T-helper 9 cell (primary cell): Measurements from ENCODE around the gene ENOPH1.
"Not testable (repeated sequence)": the region's sequence is repeated elsewhere in the genome, so short reads cannot be mapped to it uniquely, and the experiment has no call there.

ENCODE experiments used
- DNase-seq: peaks from one replicate; pipeline ENCODE4 v3.0.0-alpha.2; 2020

Gene ENOPH1

DNA sequence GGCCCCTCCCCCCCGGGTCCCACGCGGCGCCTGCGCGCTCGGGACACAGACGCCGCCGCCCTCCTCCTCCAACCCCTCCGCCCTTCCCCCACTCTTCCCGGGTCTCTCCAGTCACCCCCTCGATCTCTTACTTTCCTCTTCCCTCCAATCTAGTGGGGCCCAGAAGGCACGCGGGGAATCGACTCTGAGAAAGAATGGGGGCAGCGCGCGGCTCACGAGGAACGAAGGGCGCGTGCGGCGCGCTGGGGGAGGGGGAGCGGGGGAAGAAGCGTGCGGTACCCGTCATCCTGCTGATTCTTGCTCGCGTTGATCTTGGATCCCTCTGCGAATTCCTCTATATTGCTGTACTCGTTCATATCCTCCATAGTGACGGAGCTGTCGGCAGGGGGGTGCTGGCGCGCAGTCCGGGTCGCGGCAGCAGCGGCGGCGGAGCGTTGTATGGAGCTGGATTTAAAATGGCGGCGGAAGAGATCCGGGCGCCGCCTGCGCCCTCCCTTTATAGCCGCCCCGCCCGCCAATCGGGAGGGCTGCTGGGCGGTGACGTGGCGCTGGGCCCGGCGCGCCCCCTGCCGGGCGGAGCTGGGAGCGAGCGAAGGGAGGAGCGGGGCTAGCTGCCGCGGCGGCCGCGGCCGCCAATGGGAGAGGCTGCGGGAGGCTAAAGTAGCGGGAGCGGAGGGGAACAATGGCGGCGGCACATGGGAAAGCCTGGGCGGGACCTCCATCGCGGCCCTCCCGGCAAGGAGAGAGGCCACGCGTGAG lies 1.2 kb upstream of the ENOPH1 start:
- peak; percentile 92 for DNase-seq

DNA sequence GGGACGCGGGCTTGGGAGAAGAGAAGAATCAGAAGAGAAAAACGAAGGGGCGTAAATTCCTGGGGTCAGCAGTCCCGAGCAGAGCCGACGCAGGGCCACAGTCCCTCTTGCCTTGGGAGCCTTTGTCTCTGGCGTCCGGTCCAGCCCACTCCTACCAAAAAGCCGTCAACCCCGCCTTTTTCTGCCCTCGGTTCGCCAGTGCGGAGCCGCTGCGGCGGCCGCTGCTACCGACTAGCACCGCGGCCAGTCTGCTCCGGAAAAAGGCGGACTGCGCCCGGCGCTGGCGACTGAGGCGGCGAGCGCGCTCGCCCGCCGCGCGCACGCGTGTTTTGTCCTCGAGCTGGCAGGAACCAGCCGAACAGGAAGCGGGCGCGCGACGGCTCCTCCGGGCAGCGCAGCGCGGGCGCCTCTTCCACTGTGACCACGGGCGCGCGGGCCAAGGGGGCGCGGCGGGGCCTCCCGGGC lies 630 bp upstream of the ENOPH1 start:
- no peak for DNase-seq

DNA sequence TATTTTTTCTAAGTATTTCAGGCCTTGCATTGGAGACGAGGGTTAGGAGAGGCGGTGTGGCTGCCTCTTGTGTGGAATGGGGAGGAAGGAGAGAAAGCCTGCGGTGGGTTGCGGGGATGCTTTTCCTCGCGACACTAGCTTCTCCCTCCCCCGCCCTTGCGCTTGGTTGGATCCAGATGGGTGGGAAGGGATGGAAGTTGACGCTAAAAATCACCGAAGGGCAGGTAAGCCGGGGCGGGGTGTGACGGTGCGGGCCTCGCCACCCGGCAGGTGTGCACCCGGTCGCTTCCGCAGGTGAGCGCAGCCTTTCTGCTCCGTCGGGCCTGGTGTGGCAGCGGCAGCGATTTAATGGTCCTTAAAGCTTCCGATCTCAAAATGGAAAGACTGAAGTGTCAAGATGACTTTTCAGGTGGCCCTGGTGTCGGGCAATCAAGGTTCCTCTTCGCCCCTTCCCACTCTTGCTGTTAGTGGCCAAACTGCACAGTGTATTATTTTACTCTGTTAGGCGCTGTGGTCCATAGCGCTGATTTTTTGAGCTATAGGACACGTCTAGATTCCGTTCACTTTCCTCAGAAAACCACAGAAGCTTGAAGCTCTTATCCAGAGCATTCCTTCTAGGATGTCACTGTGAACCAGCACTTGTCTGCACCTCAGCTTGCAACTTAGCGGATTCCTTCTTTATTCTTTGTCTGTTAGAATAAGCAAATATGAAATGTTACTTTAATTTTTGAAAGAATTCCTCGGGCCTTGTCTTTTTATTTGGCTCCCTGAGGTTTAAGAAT lies 765 bp downstream of the ENOPH1 start:
- DNase-seq = peak; percentile 37

DNA sequence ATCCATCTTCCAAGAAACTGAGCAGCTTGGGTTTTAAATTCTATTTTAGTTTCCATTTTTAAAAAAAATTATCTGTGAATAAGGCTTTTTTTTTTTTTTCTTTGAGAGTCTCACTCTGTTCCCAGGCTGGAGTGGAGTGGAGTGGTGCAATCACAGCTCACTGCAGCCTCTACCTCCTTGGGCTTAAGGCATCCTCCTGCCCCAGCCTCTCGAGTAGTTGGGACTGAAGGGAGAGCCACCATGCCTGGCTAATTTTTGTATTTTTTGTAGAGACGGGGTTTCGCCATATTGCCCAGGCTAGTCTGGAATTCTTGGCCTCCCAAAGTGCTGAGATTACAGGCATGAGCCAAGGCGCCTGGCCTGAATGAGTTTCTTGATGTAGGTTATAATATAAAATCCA lies 1.4 kb downstream of the ENOPH1 start:
- DNase-seq = no peak

DNA sequence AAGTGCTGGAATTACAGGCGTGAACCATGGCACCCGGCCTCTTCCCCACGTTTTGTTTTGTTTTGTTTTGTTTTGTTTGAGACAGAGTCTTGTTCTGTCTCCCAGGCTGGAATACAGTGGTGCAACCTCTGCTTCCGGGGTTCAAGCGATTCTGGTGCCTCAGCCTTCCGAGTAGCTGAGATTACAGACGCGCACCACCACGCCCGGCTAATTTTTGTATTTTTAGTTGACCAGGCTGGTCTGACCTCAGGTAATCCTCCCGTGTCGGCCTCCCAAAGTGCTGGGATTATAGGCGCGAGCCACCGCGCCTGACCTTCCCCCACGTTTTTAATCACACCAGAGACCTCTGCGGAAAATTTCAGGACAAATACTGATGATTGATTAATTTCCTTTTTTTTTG lies 2.2 kb downstream of the ENOPH1 start:
- no peak for DNase-seq

DNA sequence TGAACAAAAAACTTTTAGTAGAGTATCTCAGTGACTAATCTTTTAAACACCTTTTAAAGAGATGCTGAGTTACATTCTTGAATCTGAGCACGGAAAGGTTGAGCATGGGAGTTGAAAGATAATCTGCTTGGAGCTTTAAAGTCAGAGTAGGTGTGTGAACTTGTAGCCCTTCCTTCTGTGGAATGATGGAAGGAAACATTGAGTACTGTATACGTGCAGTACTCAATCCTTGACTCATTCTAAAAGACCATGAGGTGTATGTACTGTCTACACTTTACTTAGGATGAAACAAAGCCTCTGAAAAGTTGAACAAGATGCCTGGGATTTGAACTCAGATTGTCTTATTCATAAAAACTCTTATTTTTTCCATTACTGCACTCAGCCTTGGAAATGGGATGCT lies 3.4 kb downstream of the ENOPH1 start:
- no peak for DNase-seq

DNA sequence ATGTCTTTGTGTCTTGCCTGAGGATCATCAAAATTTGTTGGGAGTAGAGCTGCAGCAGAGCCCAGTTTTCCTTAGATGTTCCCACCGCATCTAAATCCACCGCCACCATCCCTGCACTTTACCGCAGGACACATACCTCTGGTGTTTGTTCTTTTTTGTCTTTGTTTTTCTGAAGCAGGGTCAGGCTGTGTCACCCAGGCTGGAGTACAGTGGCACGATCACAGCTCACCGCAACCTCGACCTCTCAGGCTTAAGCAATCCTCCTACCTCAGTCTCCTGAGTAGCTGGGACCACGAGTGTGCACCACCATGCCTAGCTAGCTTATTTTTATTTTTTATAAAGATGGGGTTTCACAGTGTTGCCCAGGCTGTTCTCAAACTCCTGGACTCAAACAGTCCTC lies 4.6 kb downstream of the ENOPH1 start:
- DNase-seq = no peak

DNA sequence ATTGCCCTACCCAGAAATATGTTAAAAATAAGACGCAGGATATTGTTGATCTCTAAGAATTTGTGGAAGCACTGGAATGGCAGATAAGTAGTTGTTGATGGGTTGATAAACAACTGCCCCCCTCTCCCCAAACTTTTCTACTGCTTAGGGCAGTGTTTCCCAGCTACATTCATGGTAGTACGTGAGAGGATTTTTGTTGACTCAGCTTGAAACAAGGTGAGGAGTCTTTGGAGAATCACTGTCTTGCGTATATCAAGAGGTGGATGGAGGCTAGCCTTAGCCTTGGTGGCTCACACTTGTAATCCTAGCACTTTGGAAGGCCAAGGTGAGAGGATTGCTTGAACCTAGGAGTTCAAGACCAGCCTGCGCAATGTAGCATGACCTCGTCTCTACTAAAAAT lies 5.7 kb downstream of the ENOPH1 start:
- DNase-seq = no peak

DNA sequence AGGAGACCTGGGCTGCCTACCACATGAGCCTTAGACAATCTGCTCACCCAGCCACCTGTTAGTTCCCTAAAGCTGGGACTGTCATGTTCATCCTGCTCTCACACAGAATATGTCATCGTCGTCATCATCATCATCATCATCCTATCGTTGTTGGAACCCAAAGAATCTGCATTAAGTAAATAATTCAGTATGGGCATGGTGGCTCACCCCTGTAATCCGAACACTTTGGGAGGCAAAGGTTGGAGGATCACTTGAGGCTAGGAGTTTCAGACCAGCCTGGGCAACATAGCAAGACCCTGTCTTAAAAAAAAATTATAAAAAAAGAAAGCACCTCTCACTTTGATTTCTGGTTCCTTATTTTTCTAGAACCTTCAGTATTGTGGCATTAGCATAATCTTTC lies 6.4 kb downstream of the ENOPH1 start:
- DNase-seq = no peak

DNA sequence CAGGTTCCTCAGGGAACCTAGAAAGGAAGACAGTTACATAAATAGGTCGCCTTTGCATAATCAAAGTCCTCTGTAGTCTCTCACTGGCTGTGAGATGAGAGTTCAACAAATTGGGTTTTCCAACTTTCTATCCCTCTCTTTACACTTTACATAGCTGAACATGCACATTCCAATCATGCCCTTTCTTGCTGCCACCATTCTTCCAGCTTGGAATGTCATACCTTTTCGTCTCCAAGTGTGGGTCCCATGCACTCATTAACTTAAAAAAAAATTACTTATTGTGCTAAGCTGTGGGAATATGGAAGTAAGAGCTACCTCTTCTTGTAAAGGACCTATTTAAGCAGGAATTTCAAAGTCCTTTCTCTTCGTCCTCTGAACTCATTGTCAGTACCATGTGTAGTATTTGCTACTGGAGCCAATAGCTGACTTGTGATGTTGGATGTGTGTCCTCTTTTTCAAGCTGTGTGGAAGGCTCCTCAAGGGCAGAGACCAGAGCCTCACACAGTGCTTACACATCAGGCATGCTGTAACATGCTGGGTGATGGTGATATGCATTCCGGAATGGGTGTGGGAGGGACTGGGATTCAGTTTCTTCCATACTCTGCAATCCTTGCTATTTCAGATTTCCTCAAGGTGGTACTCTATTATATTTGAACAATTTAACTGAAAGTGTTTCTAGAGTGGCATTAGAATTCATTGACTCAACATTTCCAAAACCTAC lies 7.1 kb downstream of the ENOPH1 start:
- DNase-seq = no peak

DNA sequence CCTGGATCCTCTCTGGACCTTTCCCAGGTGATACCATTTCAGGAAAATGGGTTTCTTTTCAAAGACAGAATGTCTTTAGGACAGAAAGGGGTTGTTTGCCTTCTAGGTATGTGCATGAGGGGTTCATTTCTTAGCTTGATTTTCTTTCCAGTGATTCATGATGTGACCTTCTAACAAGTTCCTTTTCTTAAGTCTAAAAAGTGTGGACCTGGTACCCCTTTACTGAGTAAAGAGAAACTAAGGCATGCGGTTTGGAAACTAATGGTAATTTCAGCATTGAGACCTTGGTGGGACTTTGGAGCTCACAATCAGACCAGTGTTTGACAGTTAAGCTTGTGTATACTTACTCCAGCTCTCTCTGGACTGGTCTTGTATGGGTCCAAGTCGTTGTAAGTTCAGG lies 8.7 kb downstream of the ENOPH1 start:
- no peak for DNase-seq

DNA sequence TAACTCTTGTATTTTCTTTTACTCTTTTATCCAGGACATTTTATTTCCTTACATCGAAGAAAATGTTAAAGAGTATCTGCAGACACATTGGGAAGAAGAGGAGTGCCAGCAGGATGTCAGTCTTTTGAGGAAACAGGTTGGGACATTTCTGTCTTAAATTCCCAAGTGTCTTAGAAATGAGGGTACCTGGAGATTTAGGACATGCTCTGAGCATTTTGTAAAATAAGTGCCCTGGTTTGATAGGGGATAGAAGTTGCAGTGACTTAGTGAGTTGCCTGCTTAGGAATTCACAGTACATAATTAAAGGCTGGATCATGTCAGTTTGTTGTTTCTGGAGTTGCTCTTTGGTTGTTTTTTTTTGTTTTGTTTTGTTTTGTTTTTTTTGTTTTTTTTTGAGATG lies 17.5 kb downstream of the ENOPH1 start:
- no peak for DNase-seq

DNA sequence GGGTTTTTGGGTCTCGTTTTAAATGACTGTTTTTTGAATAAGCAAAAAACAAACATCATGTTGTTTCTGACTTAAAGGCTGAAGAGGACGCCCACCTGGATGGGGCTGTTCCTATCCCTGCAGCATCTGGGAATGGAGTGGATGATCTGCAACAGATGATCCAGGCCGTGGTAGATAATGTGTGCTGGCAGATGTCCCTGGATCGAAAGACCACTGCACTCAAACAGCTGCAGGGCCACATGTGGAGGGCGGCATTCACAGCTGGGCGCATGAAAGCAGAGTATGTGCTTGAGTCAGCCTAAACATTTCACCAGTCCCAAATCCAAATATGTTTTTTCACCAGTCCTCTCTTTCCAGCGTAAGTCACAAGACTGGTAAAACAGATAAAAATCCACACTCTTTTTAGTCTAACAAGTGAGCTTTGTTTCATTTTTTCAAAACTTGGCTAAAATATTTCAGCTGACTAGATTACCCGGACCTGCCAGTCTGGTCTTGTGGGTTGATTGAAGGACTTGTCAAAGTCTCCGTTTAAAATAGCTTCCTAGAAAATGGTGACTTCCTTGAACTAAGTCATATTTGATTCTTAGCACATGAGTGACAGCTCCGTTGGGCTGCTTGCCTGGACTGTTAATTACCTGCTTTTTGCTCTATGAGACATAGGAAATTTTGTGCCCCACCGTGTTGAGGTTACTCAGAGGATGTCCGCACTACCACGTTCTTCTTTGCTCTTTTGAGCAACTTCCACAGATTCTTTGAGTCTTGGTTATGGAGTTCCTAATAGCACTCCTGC lies 20.8 kb downstream of the ENOPH1 start:
- DNase-seq = no peak

DNA sequence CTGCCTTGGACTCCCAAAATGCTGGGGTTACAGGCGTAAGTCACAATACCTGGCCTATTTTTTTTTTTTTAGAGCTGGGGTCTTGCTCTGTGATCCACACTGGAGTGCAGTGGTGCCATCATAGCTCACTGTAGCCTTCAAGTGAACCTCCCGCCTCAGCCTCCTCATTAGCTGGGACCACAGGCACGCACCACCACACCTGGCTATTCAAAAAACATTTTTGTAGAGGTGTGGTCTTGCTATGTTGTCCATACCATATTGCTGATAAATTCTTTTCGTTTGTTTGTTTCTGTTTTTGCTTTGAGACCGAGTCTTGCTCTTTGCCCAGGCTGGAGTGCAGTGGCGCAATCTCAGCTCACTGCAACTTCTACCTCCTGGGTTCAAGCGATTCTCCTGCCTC lies 21.6 kb downstream of the ENOPH1 start:
- DNase-seq = no peak

DNA sequence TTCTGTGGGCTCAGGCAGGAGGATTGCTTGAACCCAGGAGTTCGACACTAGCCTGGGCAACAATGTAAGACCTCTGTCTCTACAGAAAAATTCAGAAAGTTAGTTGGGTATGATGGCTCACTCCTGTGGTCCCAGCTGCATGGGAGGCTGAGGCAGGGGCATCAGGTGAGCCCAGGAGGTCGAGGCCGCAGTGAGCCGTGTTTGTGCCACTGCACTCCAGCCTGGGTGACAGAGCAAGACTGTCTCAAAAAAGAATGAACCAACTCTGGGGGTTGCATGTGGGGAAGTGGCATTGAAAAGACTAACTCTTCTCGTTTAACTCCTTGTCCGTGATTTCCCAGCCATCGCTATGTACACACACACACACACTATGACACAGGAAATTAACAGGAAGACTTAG lies 26.9 kb downstream of the ENOPH1 start:
- no peak for DNase-seq

DNA sequence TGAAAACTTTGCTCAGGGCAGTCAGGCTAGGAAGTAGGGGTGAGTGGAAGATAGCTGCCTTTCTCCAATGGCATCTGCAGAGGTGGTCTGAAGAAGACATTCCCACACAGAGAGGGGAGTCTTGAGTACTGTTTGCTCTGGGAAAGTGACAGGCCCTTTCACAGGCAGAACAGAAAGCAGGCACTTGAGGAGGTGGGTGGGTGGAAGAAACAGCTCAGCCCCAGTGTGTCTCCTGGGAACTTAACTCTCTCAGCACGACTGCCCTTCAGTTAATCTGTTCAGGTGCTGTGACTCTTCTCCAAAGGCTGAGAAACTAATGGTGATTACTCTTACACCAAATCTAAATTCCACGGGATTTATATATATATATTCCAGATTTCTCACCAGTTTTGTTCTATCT lies 28.3 kb downstream of the ENOPH1 start:
- no peak for DNase-seq

DNA sequence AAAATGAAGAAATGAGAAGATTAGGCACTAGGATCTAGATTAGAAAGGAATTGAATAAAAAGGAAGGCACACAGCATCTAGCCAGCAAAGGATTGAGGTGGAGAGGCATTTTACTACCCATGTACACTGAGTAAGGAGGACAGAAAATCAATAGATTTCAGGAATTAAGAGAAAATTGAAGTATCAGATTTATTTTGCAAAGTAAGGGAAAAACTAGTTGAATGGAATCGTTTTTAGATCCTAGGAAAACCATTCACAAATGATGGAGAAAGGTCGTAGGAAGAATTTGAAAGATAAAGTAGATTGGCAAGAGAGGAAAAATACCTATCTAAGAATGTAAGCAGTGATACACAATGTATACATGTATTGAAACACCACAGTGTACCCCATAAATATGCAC lies 31.3 kb downstream of the ENOPH1 start:
- DNase-seq = no peak

DNA sequence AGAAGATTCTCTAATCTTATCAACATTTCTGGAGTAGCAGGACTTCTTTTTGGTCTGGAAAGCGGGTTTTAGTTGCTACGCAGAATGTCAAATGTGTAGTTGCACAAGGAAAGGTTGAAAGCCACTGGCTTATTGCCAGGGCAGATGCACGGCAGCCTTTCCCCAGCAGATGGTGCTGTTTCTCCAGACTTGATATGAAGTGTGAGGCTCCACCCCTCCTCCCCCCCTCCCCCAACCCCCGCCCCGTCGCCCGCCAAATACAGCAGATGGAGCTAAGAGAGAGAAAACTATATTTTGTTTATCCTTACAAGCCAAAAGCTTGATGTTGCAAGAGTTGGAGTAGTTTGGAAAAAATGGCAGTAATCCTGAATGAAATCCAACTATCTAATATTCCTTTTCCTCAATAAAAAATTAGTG lies 32.0 kb downstream of the ENOPH1 start:
- DNase-seq = peak; percentile 79

DNA sequence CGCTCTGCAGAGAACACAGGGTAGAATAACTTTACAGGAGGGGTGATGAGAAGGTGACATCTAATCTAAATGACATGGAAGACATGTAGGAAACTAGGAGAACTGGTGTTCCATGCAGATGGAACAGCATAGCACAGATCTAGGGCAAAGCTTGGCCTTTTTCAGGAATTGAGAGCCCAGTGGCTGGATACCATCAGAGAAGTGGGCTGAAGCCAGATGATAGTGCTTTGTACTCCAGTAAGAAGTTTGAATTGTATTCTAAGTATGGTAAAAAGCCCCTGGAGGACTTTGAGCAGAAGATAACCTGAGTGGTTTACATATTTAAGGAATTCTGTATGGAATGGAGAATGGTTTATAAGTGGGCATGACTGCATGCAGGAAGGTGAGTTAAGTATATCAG lies 32.8 kb downstream of the ENOPH1 start:
- no peak for DNase-seq

DNA sequence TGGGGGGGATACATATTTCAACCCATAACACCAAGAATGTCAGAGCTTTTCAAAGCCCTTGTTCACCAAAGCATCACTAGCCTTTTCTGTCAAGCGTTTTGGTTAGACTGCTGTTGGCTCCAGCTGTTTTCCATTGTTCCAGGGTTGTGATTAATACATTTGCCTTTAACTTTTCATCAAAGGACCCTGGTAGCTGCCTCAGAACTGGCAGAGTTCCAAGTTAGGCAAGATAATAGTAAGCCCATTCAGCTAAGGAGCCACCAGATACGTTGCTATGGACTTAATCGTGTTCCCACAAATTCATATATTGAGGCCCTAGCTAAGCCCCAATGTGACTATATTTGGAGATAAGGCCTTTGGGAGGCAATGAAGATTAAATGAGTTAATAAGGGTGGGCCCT lies 37.1 kb downstream of the ENOPH1 start:
- no peak for DNase-seq

DNA sequence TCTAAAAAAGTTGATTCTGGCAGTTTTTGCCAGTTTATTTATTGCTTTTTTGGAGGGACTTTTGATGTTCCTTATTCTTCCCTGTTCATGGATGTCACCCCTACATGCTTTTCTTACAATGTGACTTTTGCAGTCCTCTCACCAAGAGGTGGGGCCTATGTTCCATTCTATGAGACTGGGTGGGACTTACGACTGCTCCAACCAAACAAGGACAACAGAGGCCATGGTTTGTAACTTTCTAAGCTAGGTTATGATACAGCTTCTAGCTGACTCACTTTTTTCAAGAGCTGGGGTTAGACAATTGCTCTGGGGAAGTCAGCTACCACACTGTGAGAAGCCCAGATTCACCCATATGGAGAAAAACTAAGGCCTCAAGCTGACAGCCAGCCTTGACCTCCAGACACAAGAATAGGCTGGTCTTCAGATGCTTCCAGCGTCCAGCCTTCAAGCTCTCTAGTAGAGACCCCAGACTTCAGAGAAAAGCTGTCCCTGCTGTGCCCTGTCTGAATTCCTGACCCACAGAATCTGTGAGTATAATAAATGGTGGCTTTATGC lies 39.5 kb downstream of the ENOPH1 start:
- DNase-seq = no peak

DNA sequence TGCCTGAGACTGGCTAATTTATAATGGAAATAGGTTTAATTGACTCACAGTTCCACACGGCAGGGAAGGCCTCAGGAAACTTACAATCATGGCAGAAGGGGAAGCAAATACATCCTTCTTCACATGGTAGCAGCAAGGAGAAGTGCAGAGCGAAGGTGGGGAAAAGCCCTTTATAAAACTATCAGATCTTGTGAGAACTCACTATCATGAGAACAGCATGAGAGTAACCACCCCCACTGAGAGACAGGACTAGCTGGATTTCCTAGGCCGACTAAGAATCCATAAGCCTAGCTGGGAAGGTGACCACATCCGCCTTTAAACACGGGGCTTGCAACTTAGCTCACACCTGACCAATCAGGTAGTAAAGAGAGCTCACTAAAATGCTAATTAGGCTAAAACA lies 42.7 kb downstream of the ENOPH1 start:
- DNase-seq = not testable (repeated sequence)
